Uterine smooth muscle cell (primary cell): ENCODE data around the gene TSGA10IP. TPM values are rescaled to one million over a fixed set of nuclear protein-coding genes. Genes with fewer than 3 reads are reported as not detected.

Experiments used
- total RNA-seq: library from RNA; depleted of rRNA; stranded (reverse); fragments of >200 nt; gene quantifications from 2 replicates; pipeline ENCODE4 v1.2.3, GENCODE V29; 2014

TSGA10IP gene
- total RNA-seq = 0.11 and 0.37 TPM in 2 replicates

GRCh38 chr11:65945430-65945911 is at the start of gene TSGA10IP:
TSGA10IP (plus strand) TSS chr11:65945480; CDS start chr11:65945676, 196 bp downstream.

GRCh38 chr11:65900125-65900898 is 45.0 kb upstream of the TSGA10IP start, which contains the start of gene FOSL1:
FOSL1 (minus strand) TSS chr11:65900388; CDS start chr11:65900339, 49 bp downstream.

GRCh38 chr11:65918211-65919140 is 26.8 kb upstream of the TSGA10IP start, which contains the start of gene C11orf68:
C11orf68 (minus strand) TSS chr11:65919062; CDS start chr11:65919031, 31 bp downstream.

GRCh38 chr11:65919141-65919572 is 26.1 kb upstream of the TSGA10IP start, which contains the start of gene DRAP1:
DRAP1 (plus strand) TSS chr11:65919426; CDS start chr11:65919502, 76 bp downstream.

GRCh38 chr11:65961267-65962140 is 16.2 kb downstream of the TSGA10IP start, which contains the start of gene SART1:
SART1 (plus strand) TSS chr11:65961734; CDS start chr11:65961781, 47 bp downstream.

GRCh38 chr11:66001942-66002647 is 56.8 kb downstream of the TSGA10IP start, which contains the start of the genes BANF1 and EIF1AD:
BANF1 (plus strand) TSS chr11:66002503; CDS start chr11:66003251, 748 bp downstream.
EIF1AD (minus strand) TSS chr11:66002157; CDS start chr11:66000389, 1,768 bp downstream.

Other genes with a start within 250 kb of the TSGA10IP start
- gene KAT5, start 233.2 kb upstream of the TSGA10IP start, total RNA-seq = 44.0 and 51.5 TPM in 2 replicates
- 55.6 and 59.7 TPM in 2 replicates for gene RNASEH2C, start 224.7 kb upstream of the TSGA10IP start, total RNA-seq
- gene AP5B1, start 164.5 kb upstream of the TSGA10IP start, total RNA-seq = 6.5 and 8.0 TPM in 2 replicates
- not detected in 2 replicates for gene OVOL1, start 158.4 kb upstream of the TSGA10IP start, total RNA-seq
- gene SNX32, start 111.5 kb upstream of the TSGA10IP start, total RNA-seq = 0.44 and 0.75 TPM in 2 replicates
- 904 and 1,254 TPM in 2 replicates for gene CFL1, start 87.3 kb upstream of the TSGA10IP start, total RNA-seq
- gene MUS81, start 85.0 kb upstream of the TSGA10IP start, total RNA-seq = 61.0 and 61.1 TPM in 2 replicates
- 37.7 and 62.2 TPM in 2 replicates for gene EFEMP2, start 72.7 kb upstream of the TSGA10IP start, total RNA-seq
- 0.12 TPM in 1 of 2 replicates, not detected in the other for gene CTSW, start 65.6 kb upstream of the TSGA10IP start, total RNA-seq
- 185 and 189 TPM in 2 replicates for gene FIBP, start 57.0 kb upstream of the TSGA10IP start, total RNA-seq
- gene CCDC85B, start 54.8 kb upstream of the TSGA10IP start, total RNA-seq = 93.9 and 99.7 TPM in 2 replicates
- 21.4 and 63.9 TPM in 2 replicates for gene FOSL1, start 45.1 kb upstream of the TSGA10IP start, total RNA-seq
- gene C11orf68, start 26.4 kb upstream of the TSGA10IP start, total RNA-seq = 28.2 and 37.5 TPM in 2 replicates
- 313 and 580 TPM in 2 replicates for gene DRAP1, start 26.1 kb upstream of the TSGA10IP start, total RNA-seq
- 66.6 and 68.2 TPM in 2 replicates for gene SART1, start 16.3 kb downstream of the TSGA10IP start, total RNA-seq
- 31.2 and 42.6 TPM in 2 replicates for gene EIF1AD, start 56.7 kb downstream of the TSGA10IP start, total RNA-seq
- 19.3 and 20.2 TPM in 2 replicates for gene BANF1, start 57.0 kb downstream of the TSGA10IP start, total RNA-seq
- gene CST6, start 66.5 kb downstream of the TSGA10IP start, total RNA-seq = not detected in 2 replicates
- under 0.01 TPM in 1 of 2 replicates, not detected in the other for gene CATSPER1, start 81.0 kb downstream of the TSGA10IP start, total RNA-seq
- 0.12 TPM in 1 of 2 replicates, not detected in the other for gene GAL3ST3, start 103.7 kb downstream of the TSGA10IP start, total RNA-seq
- gene SF3B2, start 106.9 kb downstream of the TSGA10IP start, total RNA-seq = 157 and 183 TPM in 2 replicates
- gene PACS1, start 124.8 kb downstream of the TSGA10IP start, total RNA-seq = 25.8 and 34.7 TPM in 2 replicates